Gastrocnemius medialis (tissue), 4 donors: Measurements from ENCODE around the gene KIF22. TPM values are rescaled to one million over a fixed set of nuclear protein-coding genes. Genes with fewer than 3 reads are reported as not detected.

ENCODE experiments used
- ATAC-seq, 2 donors: fragments of 150-250 bp; one replicate each; pipeline ENCODE4 v1.9.1; 2016
- DNase-seq, 2 donors: peaks; one replicate each; pipeline ENCODE4 v3.0.0-alpha.2; 2019
- H3K27ac ChIP-seq, 4 donors: fragments of 200-600 bp; sonication (generic); 1 replicate in 1 of 4; 2 replicates in 3 of 4; pipeline ENCODE4 v1.5.1; 2016 to 2018; ENCODE audit warnings: mild to moderate bottlenecking in 2 of 4, moderate library complexity in 1 of 4
- H3K27me3 ChIP-seq, 3 donors: fragments of 200-600 bp; sonication (generic) in 2 of 3; 1 replicate in 1 of 3; 2 replicates in 2 of 3; pipeline versions ENCODE4 v1.5.1 to v1.6.0; 2016 to 2019; ENCODE audit warnings: mild to moderate bottlenecking in 1 of 3, moderate library complexity in 1 of 3
- H3K36me3 ChIP-seq, 2 donors: fragments of 200-600 bp; sonication (generic) in 1 of 2; one replicate each; pipeline ENCODE4 v1.5.1; 2017 to 2018
- H3K4me1 ChIP-seq, 2 donors: fragments of 200-600 bp; sonication (generic) in 1 of 2; one replicate each; pipeline ENCODE4 v1.5.1; 2016 to 2017; ENCODE audit warnings: mild to moderate bottlenecking in 2 of 2
- H3K4me3 ChIP-seq, 4 donors: fragments of 200-600 bp; sonication (generic) in 3 of 4; 1 replicate in 1 of 4; 2 replicates in 3 of 4; pipeline ENCODE4 v1.5.1; 2016 to 2019; ENCODE audit warnings: mild to moderate bottlenecking in 2 of 4
- H3K9me3 ChIP-seq, 3 donors: fragments of 200-600 bp; sonication (generic) in 2 of 3; 1 replicate in 1 of 3; 2 replicates in 2 of 3; pipeline ENCODE4 v1.5.1; 2016 to 2019
- CTCF ChIP-seq, 5 experiments: fragments of 450-650 bp in 3 of 5; fragments of 200-600 bp in 2 of 5; sonication (generic) in 2 of 5; IDR thresholded peaks in 4 of 5; conservative IDR thresholded peaks in 1 of 5; 1 replicate in 4 of 5; 2 replicates in 1 of 5; pipeline ENCODE4 v1.5.1; 2016 to 2019; ENCODE audit warnings: antibody characterized with exemption in 5 of 5, mild to moderate bottlenecking in 3 of 5, moderate library complexity in 3 of 5
- POLR2A ChIP-seq, 2 donors: fragments of 450-650 bp; IDR thresholded peaks; one replicate each; pipeline ENCODE4 v1.6.1; 2017; ENCODE audit warnings: antibody characterized with exemption in 2 of 2, mild to moderate bottlenecking in 2 of 2, moderate library complexity in 2 of 2
- in situ Hi-C, 4 donors: fragments of 200-750 bp; cut with MboI; loops; one replicate each; pipeline versions ENCODE4 v1.15.0 to v1.8.0; 2017; ENCODE audit warnings: low sequenced_read_pairs in 4 of 4
- intact Hi-C: fragments of 100-400 bp; cut with DNase I; formaldehyde crosslinking; loops from one replicate; pipeline ENCODE4 v1.15.1; 2023; ENCODE audit warnings: low total_unique reads
- total RNA-seq, 4 donors: library from RNA; depleted of rRNA; stranded (reverse); fragments of >200 nt; gene quantifications; one replicate each; pipeline versions ENCODE4 v1.1.0 to v1.2.3, GENCODE V29; 2016

KIF22 gene
- total RNA-seq, 4 donors from 2014 or later, result 9.0 to 13.9 (median 12.8) TPM

- H3K36me3 ChIP-seq, result peaks cover 0 to 11% of the 10 kb centered on the region in 2 donors
- H3K4me1 ChIP-seq, result peaks cover 55 to 58% of the 10 kb centered on the region in 2 donors
- in situ Hi-C loops (no loop called here), intact Hi-C loops (loop anchor here (5.0 to 10.0 kb wide), 2 partner anchors 165 to 713 kb away; partner anchors contain the start of gene ZNF768)
- DNase-seq, result peak in 1 of 2 donors; percentile 39
- peak within 1 kb of the TSS; percentile 89 to 99 (median 96) for H3K27ac ChIP-seq
- peak within 1 kb of the TSS; percentile 60 to 83 (median 70) for H3K4me3 ChIP-seq
- no peak for ATAC-seq
- H3K9me3 ChIP-seq, result no peaks in the 10 kb centered on the region
- no peak for TF ChIP-seq POLR2A (IDR thresholded peaks at IDR 0.05)
- TF ChIP-seq CTCF (IDR thresholded peaks at IDR 0.05 in 4 of 5, conservative IDR thresholded peaks at IDR 0.05 in 1 of 5), result no peak
- H3K27me3 ChIP-seq, result no peaks in the 10 kb centered on the region
Observed at GRCh38 chr16:29811896-29812665, 21.5 kb downstream of the KIF22 start, which contains the start of gene PRRT2. PRRT2 (plus strand) TSS chr16:29812193; CDS start chr16:29813055, 862 bp downstream.

GRCh38 chr16:29812754-29813643 lies 22.4 kb downstream of the KIF22 start:
- no peaks in the 10 kb centered on the region for H3K9me3 ChIP-seq
- intact Hi-C loops, result loop anchor here (5.0 to 10.0 kb wide), 2 partner anchors 164 to 712 kb away; partner anchors contain the start of gene ZNF768
- TF ChIP-seq CTCF (IDR thresholded peaks at IDR 0.05 in 4 of 5, conservative IDR thresholded peaks at IDR 0.05 in 1 of 5) (no peak), POLR2A (IDR thresholded peaks at IDR 0.05) (no peak)
- ATAC-seq (no peak), DNase-seq (no peak)
- H3K27ac ChIP-seq, result peak overlapping the region; percentile 30 to 99 (median 92)
- H3K27me3 ChIP-seq, result no peaks in the 10 kb centered on the region
- in situ Hi-C loops, result no loop called here
- H3K4me1 ChIP-seq, result peaks cover 56 to 64% of the 10 kb centered on the region in 2 donors
- H3K36me3 ChIP-seq, result peaks cover 0 to 11% of the 10 kb centered on the region in 2 donors
- H3K4me3 ChIP-seq, result peak overlapping the region in 3 of 4 donors; percentile 60 to 78 (median 63)

- Histone ChIP-seq H3K27ac (peak overlapping the region in 3 of 4 donors; percentile 30 to 99 (median 96)), H3K27me3 (no peaks in the 10 kb centered on the region), H3K36me3 (peaks cover 0 to 13% of the 10 kb centered on the region in 2 donors), H3K4me3 (no peak overlapping the region), H3K4me1 (peaks cover 49 to 58% of the 10 kb centered on the region in 2 donors), H3K9me3 (no peaks in the 10 kb centered on the region)
- intact Hi-C loops, result loop anchor here (5.0 to 10.0 kb wide), 2 partner anchors 163 to 711 kb away; partner anchors contain the start of gene ZNF768
- DNase-seq (no peak), ATAC-seq (no peak)
- TF ChIP-seq CTCF (IDR thresholded peaks at IDR 0.05 in 4 of 5, conservative IDR thresholded peaks at IDR 0.05 in 1 of 5) (no peak), POLR2A (IDR thresholded peaks at IDR 0.05) (no peak)
- in situ Hi-C loops, result no loop called here
Observed at GRCh38 chr16:29813644-29814562, 23.4 kb downstream of the KIF22 start.

GRCh38 chr16:29814592-29814991 lies 24.0 kb downstream of the KIF22 start:
- in situ Hi-C loops (no loop called here), intact Hi-C loops (loop anchor here (5.0 to 10.0 kb wide), 2 partner anchors 163 to 710 kb away; partner anchors contain the start of gene ZNF768)
- peaks cover 44 to 54% of the 10 kb centered on the region in 2 donors for H3K4me1 ChIP-seq
- H3K9me3 ChIP-seq, result no peaks in the 10 kb centered on the region
- DNase-seq (no peak), ATAC-seq (no peak)
- H3K36me3 ChIP-seq, result peaks cover 0 to 13% of the 10 kb centered on the region in 2 donors
- no peak overlapping the region for H3K4me3 ChIP-seq
- TF ChIP-seq CTCF (IDR thresholded peaks at IDR 0.05 in 4 of 5, conservative IDR thresholded peaks at IDR 0.05 in 1 of 5), result no peak
- TF ChIP-seq POLR2A (IDR thresholded peaks at IDR 0.05), result no peak
- H3K27me3 ChIP-seq, result no peaks in the 10 kb centered on the region
- H3K27ac ChIP-seq, result peak overlapping the region; percentile 91 to 99 (median 95)
